ENCODE data around the gene SCARB1. TPM values are rescaled to one million over a fixed set of nuclear protein-coding genes. Genes with fewer than 3 reads are reported as not detected.

The SCARB1 gene
- total and polyA plus RNA-seq, 2 of the 13 experiments (the other 11 are each of a cell fraction or from before 2014, with no cell fraction given) = 63.4 to 160 TPM

- no peak for TF ChIP-seq JUND (CRISPR knock-in tag; IDR thresholded peaks at IDR 0.05)
- no peak for TF ChIP-seq SALL1 (CRISPR knock-in tag; IDR thresholded peaks at IDR 0.05)
- TF ChIP-seq ZNF7 (CRISPR knock-in tag; IDR thresholded peaks at IDR 0.05) = peak; percentile 98
- no peak for TF ChIP-seq ZNF773 (CRISPR knock-in tag; IDR thresholded peaks at IDR 0.05; ENCODE audit: borderline replicate concordance)
- TF ChIP-seq ZFP90 (CRISPR knock-in tag; IDR thresholded peaks at IDR 0.05; ENCODE audit: borderline replicate concordance) = no peak
- TF ChIP-seq ZNF550 (CRISPR knock-in tag; IDR thresholded peaks at IDR 0.05; ENCODE audit: borderline replicate concordance) = no peak
- TF ChIP-seq ZBTB38 (CRISPR knock-in tag; IDR thresholded peaks at IDR 0.05) = no peak
- TF ChIP-seq GATA4 (IDR thresholded peaks at IDR 0.05; ENCODE audit: borderline replicate concordance, low read depth) = 0 out of 2 replicates have a peak, but pooled peaks have one; percentile 2
- no peak for TF ChIP-seq ZNF839 (CRISPR knock-in tag; IDR thresholded peaks at IDR 0.05; ENCODE audit: borderline replicate concordance)
- no peak for TF ChIP-seq AFF4 (CRISPR knock-in tag; IDR thresholded peaks at IDR 0.05)
- peak; percentile 54; the same call in 1 of the 2 replicates for TF ChIP-seq ZMYM3 (CRISPR knock-in tag; IDR thresholded peaks at IDR 0.05)
- no peak for TF ChIP-seq PCBP1 (IDR thresholded peaks at IDR 0.05; ENCODE audit: borderline replicate concordance, low read depth, low read length)
- no peak for TF ChIP-seq RFX3 (CRISPR knock-in tag; IDR thresholded peaks at IDR 0.05)
- no peak for TF ChIP-seq DPF2 (CRISPR knock-in tag; IDR thresholded peaks at IDR 0.05; ENCODE audit: borderline replicate concordance, low read depth)
- no peak for TF ChIP-seq ZNF44 (CRISPR knock-in tag; IDR thresholded peaks at IDR 0.05)
- TF ChIP-seq BRD4 (CRISPR knock-in tag; IDR thresholded peaks at IDR 0.05) = no peak
- no peak for TF ChIP-seq ONECUT2 (CRISPR knock-in tag; IDR thresholded peaks at IDR 0.05)
- TF ChIP-seq KDM3A (CRISPR knock-in tag; IDR thresholded peaks at IDR 0.05; ENCODE audit: low read depth) = no peak
- TF ChIP-seq ZBTB26 (CRISPR knock-in tag; IDR thresholded peaks at IDR 0.05; ENCODE audit: borderline replicate concordance) = no peak
- TF ChIP-seq ZNF343 (CRISPR knock-in tag; IDR thresholded peaks at IDR 0.05) = no peak
- peak; percentile 25; the same call in 1 of the 2 replicates for TF ChIP-seq CHD4 (IDR thresholded peaks at IDR 0.05; ENCODE audit: borderline replicate concordance, low read length)
- no peak for TF ChIP-seq ZFX (CRISPR knock-in tag; IDR thresholded peaks at IDR 0.05; ENCODE audit: low read depth)
- no peak for TF ChIP-seq ZNF563 (CRISPR knock-in tag; IDR thresholded peaks at IDR 0.05)
- TF ChIP-seq SETDB1 (CRISPR knock-in tag; IDR thresholded peaks at IDR 0.05; ENCODE audit: borderline replicate concordance) = no peak
- TF ChIP-seq ZSCAN22 (CRISPR knock-in tag; IDR thresholded peaks at IDR 0.05) = no peak
- TF ChIP-seq NBN (conservative IDR thresholded peaks at IDR 0.05) = no peak
- TF ChIP-seq ZNF253 (CRISPR knock-in tag; IDR thresholded peaks at IDR 0.05; ENCODE audit: borderline replicate concordance) = no peak
- no peak for TF ChIP-seq ZNF878 (CRISPR knock-in tag; IDR thresholded peaks at IDR 0.05)
- 0 out of 2 replicates have a peak, but pooled peaks have one; percentile 2 for TF ChIP-seq ZNF143 (CRISPR knock-in tag; IDR thresholded peaks at IDR 0.05)
Measured at GRCh38 chr12:124829708-124830304, 33.9 kb downstream of the SCARB1 start (continued).
